Fibroblast of lung (primary cell): ENCODE results near the gene UBXN6.

Source experiments
- EZH2 ChIP-seq: IDR thresholded peaks from 2 replicates; pipeline ENCODE4 v1.5.1; 2012; ENCODE audit warnings: low read length, control low read depth, mild to moderate bottlenecking; ENCODE audit errors: missing control alignments
- TF ChIP-seq, protein P1 (sequence below), 2 donors: IDR thresholded peaks in 1 of 2; conservative IDR thresholded peaks in 1 of 2; 1 replicate in 1 of 2; 2 replicates in 1 of 2; pipeline ENCODE4 v1.5.1; 2011 to 2012; ENCODE audit warnings: low read length in 2 of 2, control low read depth in 1 of 2, inconsistent platforms in 1 of 2, low read depth in 1 of 2, mild to moderate bottlenecking in 1 of 2

DNA sequence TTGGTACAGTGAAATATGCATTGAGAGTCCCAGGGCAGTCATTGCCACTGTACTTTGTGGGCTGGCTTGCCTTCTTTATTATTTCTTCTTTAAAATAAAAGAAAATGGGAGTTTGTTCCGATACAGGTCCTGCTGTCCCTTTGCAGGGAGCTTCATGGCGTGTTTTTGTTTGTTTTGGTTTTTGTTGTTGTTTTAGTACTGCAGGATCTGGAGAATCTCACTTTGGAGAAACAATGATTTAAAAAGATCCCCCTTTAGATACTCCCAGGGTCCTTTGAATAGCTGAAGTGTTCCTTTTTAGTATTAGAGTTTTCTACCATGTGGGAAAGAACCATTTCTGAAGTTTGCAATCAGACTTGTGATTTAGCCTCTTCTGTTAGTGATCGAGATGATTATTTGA is 44.0 kb downstream of the UBXN6 start:
- TF ChIP-seq, protein P1, sequence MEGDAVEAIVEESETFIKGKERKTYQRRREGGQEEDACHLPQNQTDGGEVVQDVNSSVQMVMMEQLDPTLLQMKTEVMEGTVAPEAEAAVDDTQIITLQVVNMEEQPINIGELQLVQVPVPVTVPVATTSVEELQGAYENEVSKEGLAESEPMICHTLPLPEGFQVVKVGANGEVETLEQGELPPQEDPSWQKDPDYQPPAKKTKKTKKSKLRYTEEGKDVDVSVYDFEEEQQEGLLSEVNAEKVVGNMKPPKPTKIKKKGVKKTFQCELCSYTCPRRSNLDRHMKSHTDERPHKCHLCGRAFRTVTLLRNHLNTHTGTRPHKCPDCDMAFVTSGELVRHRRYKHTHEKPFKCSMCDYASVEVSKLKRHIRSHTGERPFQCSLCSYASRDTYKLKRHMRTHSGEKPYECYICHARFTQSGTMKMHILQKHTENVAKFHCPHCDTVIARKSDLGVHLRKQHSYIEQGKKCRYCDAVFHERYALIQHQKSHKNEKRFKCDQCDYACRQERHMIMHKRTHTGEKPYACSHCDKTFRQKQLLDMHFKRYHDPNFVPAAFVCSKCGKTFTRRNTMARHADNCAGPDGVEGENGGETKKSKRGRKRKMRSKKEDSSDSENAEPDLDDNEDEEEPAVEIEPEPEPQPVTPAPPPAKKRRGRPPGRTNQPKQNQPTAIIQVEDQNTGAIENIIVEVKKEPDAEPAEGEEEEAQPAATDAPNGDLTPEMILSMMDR (conservative IDR thresholded peaks at IDR 0.05 in 1 of 2, IDR thresholded peaks at IDR 0.05 in 1 of 2; ENCODE audit: low read depth in 1 of 2, low read length in 2 of 2) = no peak
- no peak for TF ChIP-seq EZH2
